Testis (tissue), 3 donors: ENCODE measurements around the gene TSACC. TPM values are rescaled to one million over a fixed set of nuclear protein-coding genes. Genes with fewer than 3 reads are reported as not detected.

Experiments
- DNase-seq: peaks from one replicate; pipeline ENCODE4 v3.0.0-alpha.2; 2019
- H3K27ac ChIP-seq, 2 donors: fragments of 200-600 bp; sonication (generic); one replicate each; pipeline ENCODE4 v1.5.1; 2019
- H3K27me3 ChIP-seq: fragments of 200-600 bp; sonication (generic); one replicate; pipeline ENCODE4 v1.5.1; 2019
- H3K36me3 ChIP-seq: fragments of 200-600 bp; sonication (generic); one replicate; pipeline ENCODE4 v1.5.1; 2017; ENCODE audit warnings: low read depth; ENCODE audit errors: missing control alignments
- H3K4me1 ChIP-seq: fragments of 200-600 bp; sonication (generic); one replicate; pipeline ENCODE4 v1.5.1; 2019
- H3K4me3 ChIP-seq, 2 donors: fragments of 200-600 bp; sonication (generic); one replicate each; pipeline ENCODE4 v1.5.1; 2017 to 2019
- H3K9me3 ChIP-seq: fragments of 200-600 bp; sonication (generic); one replicate; pipeline ENCODE4 v1.5.1; 2017
- POLR2A ChIP-seq: fragments of 450-650 bp; IDR thresholded peaks from one replicate; pipeline ENCODE4 v1.6.1; 2017; ENCODE audit warnings: antibody characterized with exemption, mild to moderate bottlenecking, moderate library complexity
- WGBS, 2 donors: methylation state at CpG; one replicate each; pipeline ENCODE4 v1.1.5; 2018; 5-methylcytosine and 5-hydroxymethylcytosine counted together
- intact Hi-C: fragments of 100-400 bp; cut with DNase I; formaldehyde crosslinking; loops from one replicate; pipeline ENCODE4 v1.15.1; 2023; ENCODE audit warnings: low total_unique reads
- polyA plus RNA-seq: library from polyadenylated mRNA; stranded (reverse); fragments of 350-450 nt; fragmentation: Illumina TruSeq; extraction: RNeasy Lipid Tissue Mini Kit (QIAGEN cat#74804); gene quantifications from one replicate; pipeline ENCODE4 v1.2.3, GENCODE V29; 2014; ENCODE audit warnings: low read depth, low replicate concordance; ENCODE audit not compliant: insufficient read depth
- total RNA-seq, 2 donors: library from RNA; depleted of rRNA; stranded (reverse); fragments of >200 nt; gene quantifications; one replicate each; pipeline ENCODE4 v1.2.3, GENCODE V29; 2016
- TF ChIP-seq, protein P1 (sequence below), 3 experiments: fragments of 450-650 bp in 2 of 3; fragments of 200-600 bp in 1 of 3; sonication (generic) in 1 of 3; IDR thresholded peaks; one replicate each; pipeline ENCODE4 v1.5.1; 2016 to 2019; ENCODE audit warnings: antibody characterized with exemption in 3 of 3, mild to moderate bottlenecking in 2 of 3, moderate library complexity in 1 of 3

TSACC gene
- total and polyA plus RNA-seq, 3 donors from 2014 or later: 354 to 1,814 (median 748) TPM

DNA sequence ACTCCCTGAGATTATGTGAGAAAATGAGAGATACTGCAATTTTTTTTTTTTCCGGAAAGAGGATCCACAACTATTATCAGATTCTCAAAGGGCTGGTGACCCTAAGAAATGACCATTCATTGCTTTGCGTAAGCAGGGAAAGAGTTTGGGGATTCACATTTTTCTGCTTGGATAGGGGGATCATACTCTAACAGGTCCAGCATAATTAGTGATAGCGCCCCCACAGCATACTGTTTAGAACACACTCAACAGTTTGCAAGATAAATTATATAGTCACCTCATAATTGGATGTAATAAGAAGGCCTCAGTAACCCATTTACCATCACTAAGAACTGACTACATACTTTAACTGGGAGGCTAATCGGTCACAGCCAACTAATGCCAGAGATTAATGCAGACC is 2.1 kb upstream of the TSACC start:
- Histone ChIP-seq H3K27me3 (no peaks in the 10 kb centered on the region), H3K36me3 (no peaks in the 10 kb centered on the region), H3K4me3 (no peak overlapping the region), H3K9me3 (no peaks in the 10 kb centered on the region), H3K4me1 (peaks cover 6% of the 10 kb centered on the region), H3K27ac (no peak overlapping the region)
- TF ChIP-seq, protein P1, sequence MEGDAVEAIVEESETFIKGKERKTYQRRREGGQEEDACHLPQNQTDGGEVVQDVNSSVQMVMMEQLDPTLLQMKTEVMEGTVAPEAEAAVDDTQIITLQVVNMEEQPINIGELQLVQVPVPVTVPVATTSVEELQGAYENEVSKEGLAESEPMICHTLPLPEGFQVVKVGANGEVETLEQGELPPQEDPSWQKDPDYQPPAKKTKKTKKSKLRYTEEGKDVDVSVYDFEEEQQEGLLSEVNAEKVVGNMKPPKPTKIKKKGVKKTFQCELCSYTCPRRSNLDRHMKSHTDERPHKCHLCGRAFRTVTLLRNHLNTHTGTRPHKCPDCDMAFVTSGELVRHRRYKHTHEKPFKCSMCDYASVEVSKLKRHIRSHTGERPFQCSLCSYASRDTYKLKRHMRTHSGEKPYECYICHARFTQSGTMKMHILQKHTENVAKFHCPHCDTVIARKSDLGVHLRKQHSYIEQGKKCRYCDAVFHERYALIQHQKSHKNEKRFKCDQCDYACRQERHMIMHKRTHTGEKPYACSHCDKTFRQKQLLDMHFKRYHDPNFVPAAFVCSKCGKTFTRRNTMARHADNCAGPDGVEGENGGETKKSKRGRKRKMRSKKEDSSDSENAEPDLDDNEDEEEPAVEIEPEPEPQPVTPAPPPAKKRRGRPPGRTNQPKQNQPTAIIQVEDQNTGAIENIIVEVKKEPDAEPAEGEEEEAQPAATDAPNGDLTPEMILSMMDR (IDR thresholded peaks at IDR 0.05): no peak
- TF ChIP-seq POLR2A: no peak
- intact Hi-C loops: no loop called here
- WGBS, 2 donors: 71 to 74% methylated on average over 4 of the region's 4 CpGs
- no peak for DNase-seq

- intact Hi-C loops: no loop called here
- no peak for TF ChIP-seq POLR2A
- TF ChIP-seq, protein P1 (IDR thresholded peaks at IDR 0.05): no peak
Measured at GRCh38 chr1:156337052-156337887, 1.1 kb upstream of the TSACC start.

GRCh38 chr1:156337888-156338179 is 492 bp upstream of the TSACC start:
- no peak for DNase-seq
- intact Hi-C loops: no loop called here
- Histone ChIP-seq H3K27ac (peak overlapping the region; percentile 79 to 90), H3K9me3 (no peaks in the 10 kb centered on the region), H3K4me1 (peaks cover 6% of the 10 kb centered on the region), H3K36me3 (no peaks in the 10 kb centered on the region), H3K27me3 (no peaks in the 10 kb centered on the region), H3K4me3 (peak overlapping the region; percentile 80 to 96)
- no peak for TF ChIP-seq POLR2A
- TF ChIP-seq, protein P1 (IDR thresholded peaks at IDR 0.05): no peak
- 0% methylated on average over 14 of the region's 14 CpGs for WGBS, 2 donors

More at GRCh38 chr1:156337052-156337887, 1.1 kb upstream of the TSACC start:
- no peaks in the 10 kb centered on the region for H3K9me3 ChIP-seq
- H3K36me3 ChIP-seq: no peaks in the 10 kb centered on the region
- WGBS, 2 donors: 19 to 25% methylated on average over 34 of the region's 34 CpGs
- peaks cover 6% of the 10 kb centered on the region for H3K4me1 ChIP-seq
- peak overlapping the region; percentile 79 to 90 for H3K27ac ChIP-seq
- H3K4me3 ChIP-seq: peak overlapping the region; percentile 80 to 96
- H3K27me3 ChIP-seq: no peaks in the 10 kb centered on the region
- no peak for DNase-seq

- Histone ChIP-seq H3K4me3 (no peak overlapping the region), H3K4me1 (no peaks in the 10 kb centered on the region), H3K36me3 (no peaks in the 10 kb centered on the region), H3K27me3 (no peaks in the 10 kb centered on the region), H3K27ac (no peak overlapping the region), H3K9me3 (no peaks in the 10 kb centered on the region)
- DNase-seq: no peak
- WGBS, 2 donors: 88 to 93% methylated on average over 1 of the region's 1 CpG
- intact Hi-C loops: no loop called here
- TF ChIP-seq, protein P1 (IDR thresholded peaks at IDR 0.05): no peak
- TF ChIP-seq POLR2A: no peak
Measured at GRCh38 chr1:156342166-156342955, 4.0 kb downstream of the TSACC start.
